ENCODE results near the gene TNIP1. TPM values are rescaled to one million over a fixed set of nuclear protein-coding genes. Genes with fewer than 3 reads are reported as not detected.

TNIP1 gene
- total RNA-seq, 4 donors from 2014 or later, result 91.4 to 136 (median 114) TPM

GRCh38 chr5:151027961-151028479 lies 52.8 kb downstream of the TNIP1 start:
- peaks cover 55 to 81% (median 73%) of the 10 kb centered on the region in 4 donors for H3K4me1 ChIP-seq
- peak overlapping the region in 3 of 4 donors; percentile 64 to 86 (median 85) for H3K27ac ChIP-seq (replicated peaks in 1 of 4)
- H3K9me3 ChIP-seq, result no peaks in the 10 kb centered on the region
- 92% methylated on average over 11 of the region's 11 CpGs for WGBS
- TF ChIP-seq POLR2AphosphoS5 (IDR thresholded peaks at IDR 0.05) (peak in 1 of 2 donors; percentile 55), POLR2A (IDR thresholded peaks at IDR 0.05; ENCODE audit: low read depth) (no peak)
- H3K36me3 ChIP-seq, result peaks cover 31 to 97% (median 82%) of the 10 kb centered on the region in 4 donors
- DNase-seq (ENCODE audit: extremely low spot score), result no peak
- intact Hi-C loops (cut with DNase I), result no loop called here
- no peak overlapping the region for H3K4me3 ChIP-seq
- no peaks in the 10 kb centered on the region for H3K27me3 ChIP-seq

DNA sequence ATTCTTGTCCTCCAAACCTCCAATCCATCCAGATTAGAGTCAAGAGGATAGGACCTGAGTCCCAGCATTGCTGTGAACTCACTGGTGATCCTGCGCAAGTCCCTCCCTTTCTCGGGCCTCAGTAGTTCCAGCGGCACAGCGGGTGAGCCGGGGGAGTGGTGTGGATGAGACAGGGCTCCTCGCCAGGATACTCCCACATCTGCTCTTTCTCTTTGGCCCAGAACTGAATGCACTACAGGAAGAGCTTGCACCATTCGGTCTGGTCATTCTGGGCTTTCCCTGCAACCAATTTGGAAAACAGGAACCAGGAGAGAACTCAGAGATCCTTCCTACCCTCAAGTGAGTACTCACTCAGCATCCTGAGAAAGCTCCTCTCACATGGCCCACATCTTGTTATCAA lies 54.2 kb downstream of the TNIP1 start:
- Histone ChIP-seq H3K27ac (replicated peaks in 1 of 4) (peak overlapping the region; percentile 64 to 86 (median 85)), H3K27me3 (no peaks in the 10 kb centered on the region), H3K9me3 (no peaks in the 10 kb centered on the region), H3K4me1 (peaks cover 68 to 94% (median 86%) of the 10 kb centered on the region in 4 donors), H3K4me3 (peak overlapping the region in 2 of 4 donors; percentile 10 to 76), H3K36me3 (peaks cover 31 to 92% (median 69%) of the 10 kb centered on the region in 4 donors)
- 79% methylated on average over 4 of the region's 7 CpGs for WGBS
- no peak for DNase-seq (ENCODE audit: extremely low spot score)
- intact Hi-C loops (cut with DNase I), result no loop called here
- TF ChIP-seq EP300 (IDR thresholded peaks at IDR 0.05), result no peak
- peak; percentile 26 to 50 for TF ChIP-seq POLR2AphosphoS5 (IDR thresholded peaks at IDR 0.05)
- TF ChIP-seq CTCF (IDR thresholded peaks at IDR 0.05), result no peak
- TF ChIP-seq POLR2A (IDR thresholded peaks at IDR 0.05; ENCODE audit: low read depth), result no peak

GRCh38 chr5:151026088-151026487 lies 54.7 kb downstream of the TNIP1 start:
- Histone ChIP-seq H3K27me3 (no peaks in the 10 kb centered on the region), H3K9me3 (no peaks in the 10 kb centered on the region), H3K27ac (replicated peaks in 1 of 4) (peak overlapping the region; percentile 64 to 86 (median 85)), H3K4me3 (peak overlapping the region; percentile 10 to 76 (median 44)), H3K36me3 (peaks cover 31 to 86% (median 64%) of the 10 kb centered on the region in 4 donors), H3K4me1 (peaks cover 70 to 98% (median 89%) of the 10 kb centered on the region in 4 donors)
- DNase-seq (ENCODE audit: extremely low spot score), result no peak
- WGBS, result 90% methylated on average over 9 of the region's 9 CpGs
- TF ChIP-seq CTCF (IDR thresholded peaks at IDR 0.05) (no peak), EP300 (IDR thresholded peaks at IDR 0.05) (no peak), POLR2A (IDR thresholded peaks at IDR 0.05; ENCODE audit: low read depth) (no peak), POLR2AphosphoS5 (IDR thresholded peaks at IDR 0.05) (no peak)
- intact Hi-C loops (cut with DNase I), result no loop called here

DNA sequence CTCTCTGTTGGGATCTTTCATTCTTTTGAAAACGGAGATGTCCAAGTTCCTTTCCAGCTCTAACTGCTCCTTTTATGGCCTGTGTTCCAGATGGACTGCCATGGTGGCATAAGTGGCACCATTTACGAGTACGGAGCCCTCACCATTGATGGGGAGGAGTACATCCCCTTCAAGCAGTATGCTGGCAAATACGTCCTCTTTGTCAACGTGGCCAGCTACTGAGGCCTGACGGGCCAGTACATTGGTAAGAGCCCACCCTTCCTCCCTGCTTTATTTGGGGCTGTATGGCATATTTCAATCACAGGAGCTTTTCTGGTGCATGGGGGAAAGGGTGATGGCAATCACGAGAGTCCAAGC lies 55.6 kb downstream of the TNIP1 start:
- 92% methylated on average over 7 of the region's 7 CpGs for WGBS
- DNase-seq (ENCODE audit: extremely low spot score), result no peak
- intact Hi-C loops (cut with DNase I), result no loop called here
- H3K27ac ChIP-seq (replicated peaks in 1 of 4), result peak overlapping the region; percentile 85 to 86 (median 85)
- peaks cover 69 to 95% (median 86%) of the 10 kb centered on the region in 4 donors for H3K4me1 ChIP-seq
- no peaks in the 10 kb centered on the region for H3K9me3 ChIP-seq
- H3K36me3 ChIP-seq, result peaks cover 31 to 78% (median 56%) of the 10 kb centered on the region in 4 donors
- H3K4me3 ChIP-seq, result peak overlapping the region; percentile 10 to 83 (median 74)
- no peak for TF ChIP-seq CTCF (IDR thresholded peaks at IDR 0.05)
- no peak for TF ChIP-seq POLR2A (IDR thresholded peaks at IDR 0.05; ENCODE audit: low read depth)
- H3K27me3 ChIP-seq, result no peaks in the 10 kb centered on the region

DNA sequence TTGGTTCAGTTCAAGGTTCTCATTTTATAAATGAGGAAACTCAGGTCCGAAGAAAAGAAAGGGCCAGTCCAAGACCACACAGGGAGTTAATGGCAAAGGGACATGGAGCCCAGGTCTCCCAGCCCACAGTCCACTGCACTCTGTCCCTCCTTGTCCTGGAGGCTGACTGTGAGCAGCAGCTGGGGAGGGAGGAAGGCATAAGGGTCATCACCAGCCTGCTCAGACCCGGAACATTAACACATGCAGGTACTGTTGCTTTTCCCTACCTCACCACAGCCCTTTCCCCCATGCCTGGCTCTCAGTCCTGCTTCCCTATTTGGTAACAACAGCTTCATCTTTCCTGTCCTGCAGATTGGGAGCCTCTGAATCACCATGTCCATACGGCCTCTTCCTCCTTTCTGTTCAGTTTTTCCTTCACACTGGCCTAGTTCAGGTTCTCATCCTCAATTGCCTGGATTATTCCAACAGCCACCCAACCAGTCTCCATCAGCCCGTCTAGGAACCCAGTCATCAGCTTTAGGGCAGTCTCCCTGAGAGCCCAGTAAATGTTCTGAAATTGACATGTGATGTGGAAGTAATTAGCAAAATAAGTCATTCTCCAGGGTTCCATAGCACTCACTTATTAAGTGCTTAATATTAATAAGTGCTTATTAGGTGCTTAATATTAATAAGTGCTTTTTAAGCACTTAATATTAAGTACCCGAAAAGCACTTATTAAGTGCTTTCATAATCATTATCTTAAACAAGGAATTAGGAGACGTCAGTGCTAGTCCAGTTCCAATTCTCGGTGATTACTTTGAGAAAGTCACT lies 56.2 kb downstream of the TNIP1 start:
- peak overlapping the region; percentile 72 to 87 (median 80) for H3K4me3 ChIP-seq

More for the DNA sequence above, 56.2 kb downstream of the TNIP1 start:
- H3K4me1 ChIP-seq, result peaks cover 69 to 95% (median 86%) of the 10 kb centered on the region in 4 donors
- peak overlapping the region; percentile 85 to 86 (median 85) for H3K27ac ChIP-seq (replicated peaks in 1 of 4)
- H3K36me3 ChIP-seq, result peaks cover 30 to 72% (median 50%) of the 10 kb centered on the region in 4 donors
- WGBS, result 93% methylated on average over 6 of the region's 7 CpGs
- no peak for DNase-seq (ENCODE audit: extremely low spot score)
- H3K27me3 ChIP-seq, result no peaks in the 10 kb centered on the region
- TF ChIP-seq POLR2A (IDR thresholded peaks at IDR 0.05; ENCODE audit: low read depth) (no peak), EP300 (IDR thresholded peaks at IDR 0.05) (no peak), POLR2AphosphoS5 (IDR thresholded peaks at IDR 0.05) (peak in 1 of 2 donors; percentile 30), CTCF (IDR thresholded peaks at IDR 0.05) (no peak)
- intact Hi-C loops (cut with DNase I), result no loop called here
- no peaks in the 10 kb centered on the region for H3K9me3 ChIP-seq

Measured in esophagus muscularis mucosa (tissue), 4 donors.